Ovary (tissue), 3 donors: ENCODE data around the gene ADD1.

Experiments
- EP300 ChIP-seq: sonication (generic); formaldehyde crosslinking; IDR thresholded peaks from one replicate; pipeline ENCODE4 v1.6.1; 2017; ENCODE audit warnings: antibody characterized with exemption
- POLR2A ChIP-seq: fragments of 450-650 bp; IDR thresholded peaks from one replicate; pipeline ENCODE4 v1.6.1; 2017; ENCODE audit warnings: antibody characterized with exemption, mild to moderate bottlenecking, moderate library complexity
- TF ChIP-seq, protein P1 (sequence below), 3 donors: fragments of 450-650 bp in 2 of 3; fragments of 200-600 bp in 1 of 3; IDR thresholded peaks; one replicate each; pipeline versions ENCODE4 v1.5.1 to v1.8.0; 2016 to 2022; ENCODE audit warnings: antibody characterized with exemption in 3 of 3, mild to moderate bottlenecking in 1 of 3
- donor health status: DM: no; HTN: no; CAD: no.

DNA sequence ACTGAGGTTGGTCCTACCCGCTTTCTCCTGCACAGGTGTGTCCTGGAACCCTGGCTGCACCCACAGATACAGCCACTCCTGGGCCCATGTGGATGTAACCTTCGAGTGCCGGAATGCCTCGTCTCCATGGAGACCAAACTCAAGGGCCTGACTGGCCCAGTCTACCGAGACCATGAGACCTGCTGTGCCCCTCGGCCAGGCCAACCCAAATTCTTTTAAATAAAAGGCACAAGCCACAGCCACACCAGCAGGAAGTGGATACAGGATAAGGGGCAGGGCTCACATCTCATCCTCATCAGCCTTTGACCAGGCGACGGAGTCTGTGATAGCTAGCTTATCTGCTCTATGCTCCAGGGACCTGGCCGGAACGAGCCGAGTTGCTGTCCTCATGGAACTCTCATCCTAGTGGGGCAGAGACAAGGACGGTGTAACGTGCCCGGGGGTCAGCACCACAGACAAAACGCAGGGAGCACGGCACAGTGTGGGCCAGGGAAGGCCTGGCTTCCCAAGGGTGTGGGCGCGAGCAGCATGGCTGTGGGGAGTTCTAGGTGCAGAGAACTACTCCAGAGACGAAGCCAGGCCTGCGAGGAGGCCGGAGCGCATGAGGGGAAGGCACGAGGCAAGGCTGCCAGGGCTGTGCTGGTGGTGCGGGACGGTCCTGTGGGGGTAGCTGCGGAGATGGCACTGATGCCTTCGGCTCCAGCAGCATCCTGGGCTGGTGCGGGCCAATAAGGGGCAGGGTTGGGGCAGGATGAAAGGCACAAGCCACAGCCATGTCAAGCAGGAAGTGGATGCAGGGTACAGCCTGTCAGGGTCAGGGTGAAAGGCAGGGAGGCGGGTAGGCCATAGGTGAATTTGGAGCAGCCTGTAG lies 96.9 kb downstream of the ADD1 start:
- TF ChIP-seq, protein P1, sequence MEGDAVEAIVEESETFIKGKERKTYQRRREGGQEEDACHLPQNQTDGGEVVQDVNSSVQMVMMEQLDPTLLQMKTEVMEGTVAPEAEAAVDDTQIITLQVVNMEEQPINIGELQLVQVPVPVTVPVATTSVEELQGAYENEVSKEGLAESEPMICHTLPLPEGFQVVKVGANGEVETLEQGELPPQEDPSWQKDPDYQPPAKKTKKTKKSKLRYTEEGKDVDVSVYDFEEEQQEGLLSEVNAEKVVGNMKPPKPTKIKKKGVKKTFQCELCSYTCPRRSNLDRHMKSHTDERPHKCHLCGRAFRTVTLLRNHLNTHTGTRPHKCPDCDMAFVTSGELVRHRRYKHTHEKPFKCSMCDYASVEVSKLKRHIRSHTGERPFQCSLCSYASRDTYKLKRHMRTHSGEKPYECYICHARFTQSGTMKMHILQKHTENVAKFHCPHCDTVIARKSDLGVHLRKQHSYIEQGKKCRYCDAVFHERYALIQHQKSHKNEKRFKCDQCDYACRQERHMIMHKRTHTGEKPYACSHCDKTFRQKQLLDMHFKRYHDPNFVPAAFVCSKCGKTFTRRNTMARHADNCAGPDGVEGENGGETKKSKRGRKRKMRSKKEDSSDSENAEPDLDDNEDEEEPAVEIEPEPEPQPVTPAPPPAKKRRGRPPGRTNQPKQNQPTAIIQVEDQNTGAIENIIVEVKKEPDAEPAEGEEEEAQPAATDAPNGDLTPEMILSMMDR (IDR thresholded peaks at IDR 0.05), result no peak
- TF ChIP-seq POLR2A, result no peak
- TF ChIP-seq EP300, result no peak
